GM21619 (cell line): ENCODE data around the gene LILRB5.
"Not testable (repeated sequence)": the region's sequence is repeated elsewhere in the genome, so short reads cannot be mapped to it uniquely, and the experiment has no call there.

Experiments
- ATAC-seq: cut with Tn5 transposase; IDR thresholded peaks from one replicate; pipeline ENCODE4 v1.9.1; 2021; ENCODE audit not compliant: unreplicated experiment

LILRB5 gene

GRCh38 chr19:54243809-54244208, 13.3 kb downstream of the LILRB5 start:
- not testable (repeated sequence) for ATAC-seq

- ATAC-seq: not testable (repeated sequence)
Measured at GRCh38 chr19:54242646-54243045, 14.4 kb downstream of the LILRB5 start, which contains the start of gene LILRA6. Gene LILRA6 (minus strand): TSS chr19:54242790.

- ATAC-seq: not testable (repeated sequence)
Measured at GRCh38 chr19:54242234-54242633, 14.8 kb downstream of the LILRB5 start.

GRCh38 chr19:54240372-54241336, 16.4 kb downstream of the LILRB5 start:
- ATAC-seq: not testable (repeated sequence)

- not testable (repeated sequence) for ATAC-seq
Measured at GRCh38 chr19:54239491-54240371, 17.3 kb downstream of the LILRB5 start.

GRCh38 chr19:54233941-54234340, 23.1 kb downstream of the LILRB5 start:
- no peak for ATAC-seq

GRCh38 chr19:54231077-54231931, 25.8 kb downstream of the LILRB5 start:
- ATAC-seq: no peak

GRCh38 chr19:54230031-54230430, 27.0 kb downstream of the LILRB5 start:
- ATAC-seq: no peak

- no peak for ATAC-seq
Measured at GRCh38 chr19:54229146-54229545, 27.9 kb downstream of the LILRB5 start.

- not testable (repeated sequence) for ATAC-seq
Measured at GRCh38 chr19:54224619-54225018, 32.5 kb downstream of the LILRB5 start.

GRCh38 chr19:54223937-54224281, 33.2 kb downstream of the LILRB5 start:
- not testable (repeated sequence) for ATAC-seq

- ATAC-seq: not testable (repeated sequence)
Measured at GRCh38 chr19:54223277-54223936, 33.7 kb downstream of the LILRB5 start.

- not testable (repeated sequence) for ATAC-seq
Measured at GRCh38 chr19:54222474-54223276, 34.4 kb downstream of the LILRB5 start, which contains the start of gene LILRB3. Gene LILRB3 (minus strand): TSS chr19:54223007. CDS start chr19:54222976, 31 bp downstream.

GRCh38 chr19:54221947-54222346, 35.1 kb downstream of the LILRB5 start:
- ATAC-seq: not testable (repeated sequence)

- not testable (repeated sequence) for ATAC-seq
Measured at GRCh38 chr19:54219702-54220101, 37.4 kb downstream of the LILRB5 start.

GRCh38 chr19:54218960-54219661, 38.0 kb downstream of the LILRB5 start:
- ATAC-seq: no peak

- ATAC-seq: no peak
Measured at GRCh38 chr19:54218259-54218658, 38.8 kb downstream of the LILRB5 start.

- not testable (repeated sequence) for ATAC-seq
Measured at GRCh38 chr19:54217517-54218247, 39.4 kb downstream of the LILRB5 start.
